Kidney (tissue), 14 donors: ENCODE results near the gene ELOA2. TPM values are rescaled to one million over a fixed set of nuclear protein-coding genes. Genes with fewer than 3 reads are reported as not detected.
"Not testable (repeated sequence)": the region's sequence is repeated elsewhere in the genome, so short reads cannot be mapped to it uniquely, and the experiment has no call there.

Experiments
- DNase-seq, 5 donors: peaks; one replicate each; pipeline ENCODE4 v3.0.0-alpha.2; 2013 to 2020
- FAIRE-seq: peaks from 2 replicates; lab custom pipeline; 2012; peaks lifted over from hg19 to GRCh38; lab: Jason Lieb, UNC
- H3K27ac ChIP-seq, 2 donors: one replicate each; pipeline ENCODE4 v1.7.0; 2013; ENCODE audit warnings: low read depth in 2 of 2, low read length in 2 of 2, inconsistent platforms in 1 of 2
- H3K27me3 ChIP-seq: one replicate; pipeline ENCODE4 v1.7.1; 2013; ENCODE audit warnings: low read length, inconsistent platforms; ENCODE audit not compliant: control insufficient read depth, insufficient read depth
- H3K36me3 ChIP-seq, 3 donors: one replicate each; pipeline versions ENCODE4 v1.7.0 to v1.7.1; 2013; ENCODE audit warnings: low read length in 3 of 3, control low read depth in 1 of 3, inconsistent platforms in 1 of 3; ENCODE audit not compliant: insufficient read depth in 3 of 3, control insufficient read depth in 2 of 3
- H3K4me1 ChIP-seq, 3 donors: one replicate each; pipeline versions ENCODE4 v1.7.0 to v1.7.1; 2013; ENCODE audit warnings: low read length in 3 of 3, inconsistent platforms in 1 of 3, low read depth in 1 of 3; ENCODE audit not compliant: control insufficient read depth in 2 of 3, insufficient read depth in 2 of 3
- H3K4me3 ChIP-seq, 3 donors: one replicate each; pipeline versions ENCODE4 v1.7.0 to v1.8.1; 2013; ENCODE audit warnings: low read length in 3 of 3, control low read depth in 1 of 3, inconsistent platforms in 1 of 3
- H3K9ac ChIP-seq, 3 donors: one replicate each; pipeline versions ENCODE4 v1.7.0 to v1.7.1; 2013; ENCODE audit warnings: low read length in 3 of 3, control low read depth in 1 of 3, inconsistent platforms in 1 of 3
- H3K9me3 ChIP-seq, 3 donors: one replicate each; pipeline versions ENCODE4 v1.7.0 to v1.7.1; 2013; ENCODE audit warnings: low read length in 3 of 3, control low read depth in 1 of 3, inconsistent platforms in 1 of 3; ENCODE audit not compliant: control insufficient read depth in 2 of 3, insufficient read depth in 1 of 3
- intact Hi-C: fragments of 100-400 bp; cut with DNase I; formaldehyde crosslinking; loops from one replicate; pipeline ENCODE4 v1.11.1; 2022
- polyA plus RNA-seq: library from polyadenylated mRNA; stranded (reverse); fragments of 350-450 nt; fragmentation: Illumina TruSeq; extraction: RNeasy Lipid Tissue Mini Kit (QIAGEN cat#74804); gene quantifications from one replicate; pipeline ENCODE4 v1.2.3, GENCODE V29; 2014; ENCODE audit warnings: low read depth, low replicate concordance; ENCODE audit not compliant: insufficient read depth
- total RNA-seq: library from RNA; stranded (reverse); fragmentation: NEBNext Ultra II Directional; extraction: Animal tissue kit (Norgen Biotek cat#: 25700); gene quantifications from one replicate; pipeline ENCODE4 v1.2.1, GENCODE V29; 2021
- TF ChIP-seq, protein P1 (sequence below): IDR thresholded peaks from 3 replicates; pipeline ENCODE4 v1.5.1; 2012; ENCODE audit warnings: mild to moderate bottlenecking, moderate library complexity, borderline replicate concordance; ENCODE audit not compliant: insufficient read depth; ENCODE audit errors: extremely low read depth
- donor health status: control.
- donor health status: control.
- donor health status: control.
- donor health status: control.
- donor health status: control.
- donor health status: DM: yes; HTN: yes; CAD: no.
- donor health status: Normal renal cell carcinoma (clear cell type).

The ELOA2 gene
- total and polyA plus RNA-seq, 2 donors from 2014 or later: not detected

DNA sequence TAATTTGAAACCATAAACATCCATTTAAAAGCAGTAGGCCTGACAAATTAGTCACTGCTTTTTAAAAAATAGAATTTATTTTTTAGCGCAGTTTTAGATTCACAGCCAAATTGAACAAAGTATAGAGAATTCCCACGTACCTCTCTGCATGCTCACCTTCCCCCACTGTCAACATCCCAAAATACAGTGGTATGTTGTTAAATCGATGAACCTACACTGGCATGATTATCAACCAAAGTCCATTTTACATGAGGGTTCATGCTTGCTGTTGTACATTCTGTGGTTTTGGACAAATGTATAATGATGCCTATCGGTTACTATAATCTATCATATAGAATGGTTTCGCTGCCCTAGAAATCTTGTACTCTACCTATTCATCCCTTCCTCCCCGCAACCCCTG is 5.6 kb upstream of the ELOA2 start:
- H3K27ac ChIP-seq: no peak overlapping the region
- H3K27me3 ChIP-seq: no peaks in the 10 kb centered on the region
- H3K4me1 ChIP-seq: no peaks in the 10 kb centered on the region
- no peaks in the 10 kb centered on the region for H3K9me3 ChIP-seq
- TF ChIP-seq, protein P1, sequence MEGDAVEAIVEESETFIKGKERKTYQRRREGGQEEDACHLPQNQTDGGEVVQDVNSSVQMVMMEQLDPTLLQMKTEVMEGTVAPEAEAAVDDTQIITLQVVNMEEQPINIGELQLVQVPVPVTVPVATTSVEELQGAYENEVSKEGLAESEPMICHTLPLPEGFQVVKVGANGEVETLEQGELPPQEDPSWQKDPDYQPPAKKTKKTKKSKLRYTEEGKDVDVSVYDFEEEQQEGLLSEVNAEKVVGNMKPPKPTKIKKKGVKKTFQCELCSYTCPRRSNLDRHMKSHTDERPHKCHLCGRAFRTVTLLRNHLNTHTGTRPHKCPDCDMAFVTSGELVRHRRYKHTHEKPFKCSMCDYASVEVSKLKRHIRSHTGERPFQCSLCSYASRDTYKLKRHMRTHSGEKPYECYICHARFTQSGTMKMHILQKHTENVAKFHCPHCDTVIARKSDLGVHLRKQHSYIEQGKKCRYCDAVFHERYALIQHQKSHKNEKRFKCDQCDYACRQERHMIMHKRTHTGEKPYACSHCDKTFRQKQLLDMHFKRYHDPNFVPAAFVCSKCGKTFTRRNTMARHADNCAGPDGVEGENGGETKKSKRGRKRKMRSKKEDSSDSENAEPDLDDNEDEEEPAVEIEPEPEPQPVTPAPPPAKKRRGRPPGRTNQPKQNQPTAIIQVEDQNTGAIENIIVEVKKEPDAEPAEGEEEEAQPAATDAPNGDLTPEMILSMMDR: no peak
- no peak for DNase-seq
- no peak for FAIRE-seq
- intact Hi-C loops: no loop called here
- no peaks in the 10 kb centered on the region for H3K36me3 ChIP-seq
- H3K9ac ChIP-seq: no peak overlapping the region
- no peak overlapping the region for H3K4me3 ChIP-seq

DNA sequence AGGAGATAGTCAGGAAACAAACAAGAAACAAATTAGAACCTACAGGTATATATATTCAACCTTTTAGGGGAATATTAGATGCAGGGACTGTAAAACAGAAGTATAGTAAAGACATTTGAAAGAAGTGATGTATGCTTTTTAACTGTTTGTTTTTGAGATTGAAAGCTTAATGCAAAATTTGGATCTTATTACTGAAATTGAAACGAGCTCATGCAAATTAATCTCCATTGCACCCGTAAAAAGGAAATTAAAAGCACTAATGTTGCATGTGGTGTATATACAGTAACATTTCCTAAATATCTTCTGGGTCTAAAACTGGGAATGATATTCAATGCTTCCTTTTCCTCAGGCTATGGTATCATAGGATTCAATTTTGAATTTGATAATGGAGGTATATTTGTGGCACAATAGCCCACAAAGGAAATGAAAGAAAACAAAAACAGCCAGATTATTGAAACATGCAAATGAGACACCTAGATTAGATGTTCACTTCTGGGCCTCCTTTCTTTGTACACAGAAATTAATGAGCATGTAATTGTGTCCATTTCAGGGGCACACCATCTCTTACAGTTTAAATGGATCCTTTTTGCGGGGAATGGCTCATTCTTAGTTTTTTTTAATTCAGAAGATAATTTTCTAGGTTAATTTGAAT is 1.6 kb upstream of the ELOA2 start:
- no peak overlapping the region for H3K27ac ChIP-seq
- H3K4me3 ChIP-seq: no peak overlapping the region
- H3K36me3 ChIP-seq: no peaks in the 10 kb centered on the region
- H3K9ac ChIP-seq: no peak overlapping the region
- FAIRE-seq: no peak
- DNase-seq: no peak
- no peaks in the 10 kb centered on the region for H3K4me1 ChIP-seq
- intact Hi-C loops: no loop called here
- H3K9me3 ChIP-seq: no peaks in the 10 kb centered on the region
- no peaks in the 10 kb centered on the region for H3K27me3 ChIP-seq
- TF ChIP-seq, protein P1: no peak

DNA sequence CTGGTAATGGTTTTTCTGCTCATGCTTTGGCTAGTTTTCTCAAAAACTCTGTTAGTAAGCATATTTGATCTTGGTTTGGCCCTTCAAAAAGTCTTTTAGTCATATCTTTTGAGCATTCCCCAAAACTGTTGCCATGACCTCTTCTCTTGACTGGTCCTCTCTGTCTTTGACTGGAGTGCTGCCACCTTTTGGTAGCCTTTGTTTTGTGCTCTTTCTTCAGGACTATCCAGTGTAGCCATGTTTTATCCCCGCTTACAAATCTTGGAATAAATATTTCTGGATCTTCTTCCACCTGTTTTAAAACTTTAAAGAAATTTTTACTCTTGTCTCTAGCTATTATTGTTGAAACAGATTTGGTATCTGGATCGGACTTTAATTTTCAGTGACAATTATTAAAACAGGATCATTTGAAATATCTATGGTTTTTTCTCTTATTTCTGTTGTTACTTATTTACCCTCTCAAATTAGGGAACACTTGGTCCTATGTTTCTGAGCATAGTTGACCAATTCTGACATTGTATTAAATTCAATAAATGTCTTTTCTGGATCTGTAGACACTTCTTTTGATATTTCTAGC is 965 bp upstream of the ELOA2 start:
- no peaks in the 10 kb centered on the region for H3K4me1 ChIP-seq
- H3K9ac ChIP-seq: no peak overlapping the region
- peak in 2 of 5 donors; percentile 35 to 45 for DNase-seq
- TF ChIP-seq, protein P1: peak; percentile 34
- no peaks in the 10 kb centered on the region for H3K36me3 ChIP-seq
- no peak overlapping the region for H3K27ac ChIP-seq
- intact Hi-C loops: no loop called here
- FAIRE-seq: no peak
- H3K4me3 ChIP-seq: no peak overlapping the region
- no peaks in the 10 kb centered on the region for H3K27me3 ChIP-seq
- no peaks in the 10 kb centered on the region for H3K9me3 ChIP-seq

DNA sequence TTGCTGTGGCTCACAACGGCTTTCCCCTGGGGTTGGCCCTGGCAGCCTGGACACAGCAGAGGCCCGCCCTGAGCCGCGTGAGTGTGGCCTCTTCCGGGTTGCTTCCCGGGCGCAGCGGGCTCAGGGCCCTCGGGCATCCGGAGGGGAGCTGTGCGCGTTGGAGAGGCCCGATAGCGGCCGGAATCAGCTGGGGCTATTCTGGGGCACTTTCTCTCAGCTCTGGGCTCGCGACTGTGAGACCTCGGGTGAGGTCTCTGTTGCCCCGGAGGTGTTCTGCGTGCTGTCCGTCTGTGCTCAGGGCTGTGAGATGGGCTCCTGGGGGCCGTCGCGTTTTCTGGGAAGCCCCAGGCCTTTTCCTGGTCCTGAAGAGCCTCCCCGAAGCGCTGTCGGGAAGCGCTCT is 830 bp downstream of the ELOA2 start:
- DNase-seq, H3K4me3 ChIP-seq, H3K36me3 ChIP-seq, H3K9ac ChIP-seq, H3K9me3 ChIP-seq, FAIRE-seq, H3K27me3 ChIP-seq, H3K27ac ChIP-seq, H3K4me1 ChIP-seq, intact Hi-C loops: not testable (repeated sequence)
